DOHH2 (cell line): ENCODE measurements around the gene RHBG.

Source experiments
- CTCF ChIP-seq: fragments of 200-600 bp; sonication (generic); IDR thresholded peaks from one replicate; pipeline ENCODE4 v1.5.1; 2014; ENCODE audit warnings: antibody characterized with exemption, mild to moderate bottlenecking, low read depth, low read length; ENCODE audit not compliant: poor library complexity, severe bottlenecking
- EZH2phosphoT487 ChIP-seq: fragments of 200-600 bp; sonication (generic); IDR thresholded peaks from 2 replicates; pipeline ENCODE4 v1.6.1; 2017; ENCODE audit warnings: borderline replicate concordance, mild to moderate bottlenecking, antibody characterized with exemption, low read length, moderate library complexity, mixed read lengths

- no peak for TF ChIP-seq CTCF
- TF ChIP-seq EZH2phosphoT487, result no peak
These were observed 45.6 kb downstream of the RHBG start for GRCh38 chr1:156414461-156415064.
